Mesothelial cell of epicardium (in vitro differentiated cells): Measurements from ENCODE around the gene PLEKHA5. TPM values are rescaled to one million over a fixed set of nuclear protein-coding genes. Genes with fewer than 3 reads are reported as not detected.

ENCODE experiments used
- DNase-seq, 2 experiments: peaks; one replicate each; pipeline ENCODE4 v3.0.0; 2021; ENCODE audit warnings: low spot score in 2 of 2; ENCODE audit not compliant: unreplicated experiment in 2 of 2
- H3K27ac Mint-ChIP-seq: 2 replicates; pipeline ENCODE4 v1.8.0; 2021; ENCODE audit warnings: mixed read lengths
- H3K27me3 Mint-ChIP-seq: 2 replicates; pipeline ENCODE4 v1.8.0; 2021; ENCODE audit warnings: low read depth, mixed read lengths
- H3K36me3 Mint-ChIP-seq: 2 replicates; pipeline ENCODE4 v1.8.0; 2021; ENCODE audit warnings: mixed read lengths
- H3K4me1 Mint-ChIP-seq: 2 replicates; pipeline ENCODE4 v1.8.0; 2021; ENCODE audit warnings: mixed read lengths
- H3K4me3 Mint-ChIP-seq: 2 replicates; pipeline ENCODE4 v1.8.0; 2021; ENCODE audit warnings: mild to moderate bottlenecking, moderate library complexity, mixed read lengths
- H3K9me3 Mint-ChIP-seq: 2 replicates; pipeline ENCODE4 v1.8.0; 2021; ENCODE audit warnings: mixed read lengths
- total RNA-seq: library from RNA; stranded (reverse); gene quantifications from 3 replicates; pipeline ENCODE4 v1.2.1, GENCODE V29; 2021
- TF ChIP-seq, protein P1 (sequence below): fragments of 200-600 bp; sonication (generic); IDR thresholded peaks from one replicate; pipeline ENCODE4 v1.5.0; 2021; ENCODE audit warnings: antibody characterized with exemption; ENCODE audit not compliant: unreplicated experiment

Gene PLEKHA5
- total RNA-seq, 1 donor from 2014 or later, result 52.0 TPM

DNA sequence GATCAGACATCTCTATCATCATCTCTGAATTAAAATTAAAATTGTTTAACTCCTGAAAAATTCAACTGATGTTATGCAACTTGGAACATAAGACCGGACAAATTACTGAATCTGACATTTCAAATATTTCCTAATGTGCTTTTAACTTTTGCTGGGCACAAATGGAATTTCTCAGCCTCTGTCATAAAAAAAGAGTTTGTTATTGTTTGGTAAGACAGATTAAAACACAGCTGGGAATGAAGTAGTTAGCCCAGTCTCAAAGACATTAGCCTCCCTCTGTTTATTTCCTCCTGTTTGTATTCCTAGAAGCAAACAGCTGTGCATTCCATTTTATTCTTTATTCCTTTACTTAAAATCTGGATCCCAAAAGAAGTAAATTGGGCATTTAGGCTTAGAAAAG, 29.4 kb downstream of the PLEKHA5 start:
- no peak overlapping the region for H3K4me3 Mint-ChIP-seq
- peaks cover 7% of the 10 kb centered on the region for H3K36me3 Mint-ChIP-seq
- TF ChIP-seq, protein P1, sequence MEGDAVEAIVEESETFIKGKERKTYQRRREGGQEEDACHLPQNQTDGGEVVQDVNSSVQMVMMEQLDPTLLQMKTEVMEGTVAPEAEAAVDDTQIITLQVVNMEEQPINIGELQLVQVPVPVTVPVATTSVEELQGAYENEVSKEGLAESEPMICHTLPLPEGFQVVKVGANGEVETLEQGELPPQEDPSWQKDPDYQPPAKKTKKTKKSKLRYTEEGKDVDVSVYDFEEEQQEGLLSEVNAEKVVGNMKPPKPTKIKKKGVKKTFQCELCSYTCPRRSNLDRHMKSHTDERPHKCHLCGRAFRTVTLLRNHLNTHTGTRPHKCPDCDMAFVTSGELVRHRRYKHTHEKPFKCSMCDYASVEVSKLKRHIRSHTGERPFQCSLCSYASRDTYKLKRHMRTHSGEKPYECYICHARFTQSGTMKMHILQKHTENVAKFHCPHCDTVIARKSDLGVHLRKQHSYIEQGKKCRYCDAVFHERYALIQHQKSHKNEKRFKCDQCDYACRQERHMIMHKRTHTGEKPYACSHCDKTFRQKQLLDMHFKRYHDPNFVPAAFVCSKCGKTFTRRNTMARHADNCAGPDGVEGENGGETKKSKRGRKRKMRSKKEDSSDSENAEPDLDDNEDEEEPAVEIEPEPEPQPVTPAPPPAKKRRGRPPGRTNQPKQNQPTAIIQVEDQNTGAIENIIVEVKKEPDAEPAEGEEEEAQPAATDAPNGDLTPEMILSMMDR, result no peak
- H3K9me3 Mint-ChIP-seq, result peaks cover 7% of the 10 kb centered on the region
- H3K4me1 Mint-ChIP-seq, result peaks cover 30% of the 10 kb centered on the region
- no peak overlapping the region for H3K27ac Mint-ChIP-seq
- DNase-seq, result no peak
- H3K27me3 Mint-ChIP-seq, result no peaks in the 10 kb centered on the region

- H3K4me3 Mint-ChIP-seq, result no peak overlapping the region
- DNase-seq, result no peak
- peaks cover 9% of the 10 kb centered on the region for H3K36me3 Mint-ChIP-seq
- no peaks in the 10 kb centered on the region for H3K27me3 Mint-ChIP-seq
- H3K27ac Mint-ChIP-seq, result no peak overlapping the region
- peaks cover 34% of the 10 kb centered on the region for H3K4me1 Mint-ChIP-seq
- H3K9me3 Mint-ChIP-seq, result peaks cover 14% of the 10 kb centered on the region
- TF ChIP-seq, protein P1, result no peak
These were observed 31.7 kb downstream of the PLEKHA5 start for GRCh38 chr12:19161216-19161615.

DNA sequence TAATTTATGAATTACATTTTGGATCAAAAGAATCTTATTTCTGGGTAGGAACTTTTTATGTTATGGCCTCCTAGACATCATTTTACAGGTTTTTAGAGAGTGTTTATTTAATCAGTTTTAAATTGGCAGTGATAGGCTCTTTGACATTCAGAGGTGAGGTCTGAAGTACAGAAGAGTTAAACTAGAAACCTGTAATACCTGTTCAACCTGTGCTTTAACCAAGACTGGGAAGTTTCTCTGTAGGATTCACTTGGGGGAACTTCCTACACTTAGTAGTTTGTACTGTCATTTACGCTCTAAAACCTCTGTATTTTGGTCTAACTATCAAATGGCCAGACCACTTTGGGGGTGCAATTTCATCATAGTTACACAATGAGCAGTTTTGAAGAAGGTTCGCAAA, 35.9 kb downstream of the PLEKHA5 start:
- H3K36me3 Mint-ChIP-seq, result peaks cover 9% of the 10 kb centered on the region
- H3K4me3 Mint-ChIP-seq, result no peak overlapping the region
- H3K9me3 Mint-ChIP-seq, result peaks cover 14% of the 10 kb centered on the region
- H3K4me1 Mint-ChIP-seq, result peaks cover 36% of the 10 kb centered on the region
- peak overlapping the region; percentile 27 for H3K27ac Mint-ChIP-seq
- H3K27me3 Mint-ChIP-seq, result no peaks in the 10 kb centered on the region
- DNase-seq, result no peak
- TF ChIP-seq, protein P1, result no peak

DNA sequence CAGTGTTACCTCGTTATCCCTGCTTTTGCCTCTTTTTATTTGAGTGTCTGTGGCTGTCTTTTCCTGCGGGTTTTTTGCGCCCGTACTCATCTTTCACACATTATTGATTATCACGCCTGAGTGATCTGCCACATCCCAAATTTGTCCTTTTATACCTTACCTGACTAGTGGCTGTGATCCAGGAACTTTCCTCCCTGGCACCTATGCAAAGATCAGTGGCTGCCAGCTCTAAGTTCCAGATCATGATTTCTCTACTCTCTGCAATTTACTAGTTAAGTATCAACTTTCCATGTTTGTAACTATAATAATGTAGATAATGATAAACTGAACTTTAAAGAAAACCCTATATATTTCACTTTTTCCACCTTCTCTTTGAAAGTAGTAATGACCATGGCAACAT, 36.9 kb downstream of the PLEKHA5 start:
- no peak overlapping the region for H3K4me3 Mint-ChIP-seq
- H3K27ac Mint-ChIP-seq, result no peak overlapping the region
- peaks cover 9% of the 10 kb centered on the region for H3K36me3 Mint-ChIP-seq
- H3K4me1 Mint-ChIP-seq, result peaks cover 36% of the 10 kb centered on the region
- DNase-seq, result no peak
- H3K9me3 Mint-ChIP-seq, result peaks cover 14% of the 10 kb centered on the region
- no peaks in the 10 kb centered on the region for H3K27me3 Mint-ChIP-seq
- TF ChIP-seq, protein P1, result no peak

GRCh38 chr12:19166956-19167355, 37.4 kb downstream of the PLEKHA5 start:
- no peak for DNase-seq
- H3K36me3 Mint-ChIP-seq, result peaks cover 9% of the 10 kb centered on the region
- TF ChIP-seq, protein P1, result no peak
- H3K27me3 Mint-ChIP-seq, result no peaks in the 10 kb centered on the region
- H3K4me3 Mint-ChIP-seq, result no peak overlapping the region
- peaks cover 14% of the 10 kb centered on the region for H3K9me3 Mint-ChIP-seq
- no peak overlapping the region for H3K27ac Mint-ChIP-seq
- peaks cover 36% of the 10 kb centered on the region for H3K4me1 Mint-ChIP-seq

- peaks cover 36% of the 10 kb centered on the region for H3K4me1 Mint-ChIP-seq
- H3K27ac Mint-ChIP-seq, result no peak overlapping the region
- H3K4me3 Mint-ChIP-seq, result no peak overlapping the region
These were observed 38.2 kb downstream of the PLEKHA5 start for GRCh38 chr12:19167708-19168107.

More at GRCh38 chr12:19167708-19168107, 38.2 kb downstream of the PLEKHA5 start:
- H3K9me3 Mint-ChIP-seq, result peaks cover 14% of the 10 kb centered on the region
- peaks cover 13% of the 10 kb centered on the region for H3K36me3 Mint-ChIP-seq
- TF ChIP-seq, protein P1, result no peak
- DNase-seq, result no peak
- H3K27me3 Mint-ChIP-seq, result no peaks in the 10 kb centered on the region
